Ishikawa (cell line): ENCODE measurements around the gene ATP5F1D.

Source experiments
- CEBPB ChIP-seq: IDR thresholded peaks from 2 replicates; pipeline ENCODE4 v1.6.1; 2012
- CREB1 ChIP-seq: IDR thresholded peaks from 2 replicates; pipeline ENCODE4 v1.6.1; 2012; ENCODE audit warnings: low read depth
- EGR1 ChIP-seq: IDR thresholded peaks from 2 replicates; pipeline ENCODE4 v1.6.1; 2012
- EP300 ChIP-seq: IDR thresholded peaks from 2 replicates; pipeline ENCODE4 v1.6.1; 2012; ENCODE audit warnings: borderline replicate concordance
- FOXM1 ChIP-seq: IDR thresholded peaks from 2 replicates; pipeline ENCODE4 v1.6.1; 2012; ENCODE audit warnings: low read depth, borderline replicate concordance
- NFIC ChIP-seq: IDR thresholded peaks from 2 replicates; pipeline ENCODE4 v1.6.1; 2012
- RAD21 ChIP-seq: IDR thresholded peaks from 2 replicates; pipeline ENCODE4 v1.6.1; 2012; ENCODE audit warnings: low read depth
- REST ChIP-seq: IDR thresholded peaks from 2 replicates; pipeline ENCODE4 v1.6.1; 2012; ENCODE audit warnings: low read depth, mild to moderate bottlenecking
- TAF1 ChIP-seq: IDR thresholded peaks from 2 replicates; pipeline ENCODE4 v1.6.1; 2012; ENCODE audit warnings: low read depth, mild to moderate bottlenecking
- TCF12 ChIP-seq: IDR thresholded peaks from 2 replicates; pipeline ENCODE4 v1.6.1; 2012; ENCODE audit warnings: low read depth
- TEAD4 ChIP-seq: IDR thresholded peaks from 2 replicates; pipeline ENCODE4 v1.6.1; 2012
- USF1 ChIP-seq: IDR thresholded peaks from 2 replicates; pipeline ENCODE4 v1.6.1; 2012
- YY1 ChIP-seq: IDR thresholded peaks from 2 replicates; pipeline ENCODE4 v1.6.1; 2012; ENCODE audit warnings: low read depth
- ZBTB7A ChIP-seq: IDR thresholded peaks from 2 replicates; pipeline ENCODE4 v1.6.1; 2012; ENCODE audit warnings: low read depth
- TF ChIP-seq, protein P1 (sequence below): IDR thresholded peaks from 2 replicates; pipeline ENCODE4 v1.6.1; 2012

ATP5F1D gene

DNA sequence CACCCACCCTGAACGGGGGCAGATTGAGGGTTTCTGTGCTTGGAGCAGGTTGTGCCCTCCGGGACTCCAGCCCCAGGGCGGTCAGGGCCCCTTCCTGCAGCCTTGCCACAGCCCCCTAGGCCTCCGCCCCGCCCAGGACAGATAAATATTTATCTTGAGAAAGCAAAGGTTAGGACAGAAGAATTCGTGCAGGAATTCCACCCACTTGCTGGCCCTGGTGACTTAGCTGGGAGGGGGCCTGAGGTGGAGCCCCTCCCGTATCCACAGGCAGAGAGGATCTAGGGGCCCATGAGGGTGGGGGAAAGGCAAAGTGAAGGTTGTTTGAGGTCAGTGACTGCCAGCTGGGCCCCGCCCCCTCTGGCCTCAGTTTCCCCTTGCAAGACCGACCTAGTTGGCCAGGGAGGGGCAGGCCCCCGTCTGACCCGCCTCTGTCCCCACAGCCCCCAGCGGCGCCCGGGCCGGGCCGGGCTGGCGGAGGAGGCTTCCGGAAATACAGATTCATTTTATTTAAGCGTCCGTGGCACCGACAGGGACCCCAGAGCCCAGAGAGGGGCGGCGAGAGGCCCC is 12.0 kb downstream of the ATP5F1D start:
- no peak for TF ChIP-seq ZBTB7A
- no peak for TF ChIP-seq EGR1

DNA sequence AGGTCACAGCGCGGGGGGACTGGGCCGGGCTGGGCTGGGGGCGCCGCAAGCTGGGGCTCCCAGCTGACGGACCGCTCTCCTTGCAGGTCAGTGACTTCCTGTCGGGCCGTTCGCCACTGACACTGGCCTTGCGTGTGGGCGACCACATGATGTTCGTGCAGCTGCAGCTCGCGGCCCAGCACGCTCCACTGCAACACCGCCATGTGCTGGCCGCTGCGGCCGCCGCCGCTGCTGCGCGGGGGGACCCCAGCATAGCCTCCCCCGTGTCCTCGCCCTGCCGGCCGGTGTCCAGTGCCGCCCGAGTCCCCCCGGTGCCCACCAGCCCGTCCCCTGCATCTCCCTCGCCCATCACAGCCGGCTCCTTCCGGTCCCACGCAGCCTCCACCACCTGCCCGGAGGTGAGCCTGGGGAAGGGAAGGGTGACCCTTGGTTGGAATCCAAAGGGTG is 12.6 kb downstream of the ATP5F1D start:
- TF ChIP-seq, protein P1, sequence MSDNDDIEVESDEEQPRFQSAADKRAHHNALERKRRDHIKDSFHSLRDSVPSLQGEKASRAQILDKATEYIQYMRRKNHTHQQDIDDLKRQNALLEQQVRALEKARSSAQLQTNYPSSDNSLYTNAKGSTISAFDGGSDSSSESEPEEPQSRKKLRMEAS, result no peak
- no peak for TF ChIP-seq NFIC
- no peak for TF ChIP-seq FOXM1
- TF ChIP-seq CREB1, result no peak
- no peak for TF ChIP-seq REST
- no peak for TF ChIP-seq TEAD4
- TF ChIP-seq TCF12, result no peak
- no peak for TF ChIP-seq RAD21
- no peak for TF ChIP-seq YY1
- no peak for TF ChIP-seq EP300
- TF ChIP-seq USF1, result no peak
- no peak for TF ChIP-seq CEBPB
- TF ChIP-seq TAF1, result no peak
- no peak for TF ChIP-seq ZBTB7A
- no peak for TF ChIP-seq EGR1

DNA sequence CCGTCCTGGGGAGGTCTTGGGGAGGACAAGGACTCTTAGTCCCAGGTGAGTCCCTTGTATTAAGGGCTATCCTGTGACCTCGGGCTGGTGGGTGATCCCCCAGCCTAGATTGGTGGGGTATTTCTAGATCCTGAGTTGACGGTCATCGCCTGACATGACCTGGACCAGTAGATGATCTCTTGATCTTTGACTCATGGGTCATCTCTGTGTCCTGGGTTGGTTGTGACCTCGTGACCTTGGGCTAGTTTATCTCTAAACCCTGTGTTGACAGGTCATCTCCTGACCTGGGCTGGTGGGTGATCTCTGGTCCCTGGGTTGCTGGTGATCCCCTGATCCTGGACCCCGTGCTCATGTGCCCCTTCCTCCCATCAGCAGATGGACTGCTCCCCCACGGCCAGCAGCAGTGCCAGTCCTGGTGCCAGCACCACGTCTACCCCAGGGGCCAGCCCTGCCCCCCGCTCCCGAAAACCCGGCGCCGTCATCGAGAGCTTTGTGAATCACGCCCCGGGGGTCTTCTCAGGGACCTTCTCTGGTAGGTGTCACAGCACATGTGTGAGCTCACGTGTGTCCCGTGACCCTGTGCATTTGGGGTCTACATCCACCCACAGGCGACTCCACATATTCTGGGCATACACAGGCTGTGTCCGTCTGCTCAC is 13.1 kb downstream of the ATP5F1D start:
- no peak for TF ChIP-seq EP300
- TF ChIP-seq CREB1, result no peak
- no peak for TF ChIP-seq TEAD4
- no peak for TF ChIP-seq YY1
- no peak for TF ChIP-seq CEBPB
- TF ChIP-seq RAD21, result no peak
- TF ChIP-seq FOXM1, result no peak
- TF ChIP-seq, protein P1, result no peak
- TF ChIP-seq USF1, result no peak
- TF ChIP-seq REST, result no peak
- TF ChIP-seq EGR1, result no peak
- no peak for TF ChIP-seq NFIC
- no peak for TF ChIP-seq TCF12
- no peak for TF ChIP-seq TAF1
- no peak for TF ChIP-seq ZBTB7A

GRCh38 chr19:1255186-1256161 is 13.9 kb downstream of the ATP5F1D start:
- no peak for TF ChIP-seq FOXM1
- no peak for TF ChIP-seq EP300
- no peak for TF ChIP-seq ZBTB7A
- TF ChIP-seq TAF1, result no peak
- TF ChIP-seq TEAD4, result no peak
- TF ChIP-seq CREB1, result no peak
- no peak for TF ChIP-seq EGR1
- no peak for TF ChIP-seq YY1

DNA sequence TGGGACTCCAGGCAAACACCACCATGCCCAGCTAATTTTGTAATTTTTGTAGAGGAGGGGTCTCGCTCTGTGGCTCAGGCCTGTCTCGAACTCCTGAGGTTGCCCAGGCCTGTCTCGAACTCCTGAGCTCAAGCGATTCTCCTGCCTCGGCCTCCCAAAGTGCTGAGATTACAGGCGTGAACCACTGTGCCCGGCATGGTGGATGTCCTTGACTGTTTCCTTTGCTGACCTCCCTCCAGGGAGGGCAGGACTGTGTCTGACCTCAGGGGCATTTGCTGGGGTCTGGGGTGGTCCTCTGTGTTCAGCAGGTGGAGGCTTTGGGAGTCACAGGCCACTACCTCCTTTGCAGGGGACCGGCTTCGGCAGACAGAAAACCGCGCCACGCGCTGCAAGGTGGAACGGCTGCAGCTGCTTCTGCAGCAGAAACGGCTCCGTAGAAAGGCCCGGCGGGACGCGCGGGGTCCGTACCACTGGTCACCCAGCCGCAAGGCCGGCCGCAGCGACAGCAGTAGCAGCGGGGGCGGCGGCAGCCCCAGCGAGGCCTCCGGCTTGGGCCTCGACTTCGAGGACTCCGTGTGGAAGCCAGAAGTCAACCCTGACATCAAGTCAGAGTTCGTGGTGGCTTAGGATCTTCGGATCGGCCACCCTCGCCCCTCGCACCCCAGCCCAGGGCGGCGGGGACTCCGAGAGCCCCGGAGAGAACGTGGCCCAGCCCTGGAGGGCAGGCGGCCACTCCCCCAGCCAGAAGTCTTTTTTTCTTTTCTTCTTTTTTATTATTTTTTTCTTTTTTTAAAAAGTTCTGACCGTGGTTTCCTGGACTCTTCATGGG is 15.3 kb downstream of the ATP5F1D start:
- TF ChIP-seq EGR1 (no peak), USF1 (no peak), FOXM1 (no peak), TAF1 (no peak), CREB1 (no peak), RAD21 (no peak), NFIC (no peak), ZBTB7A (no peak), REST (no peak), TEAD4 (no peak), YY1 (no peak), CEBPB (no peak), TCF12 (no peak), EP300 (no peak)
- TF ChIP-seq, protein P1, result no peak
